ENCODE measurements around the gene SMAD4.

- TF ChIP-seq HNF4G (IDR thresholded peaks at IDR 0.05): no peak
- TF ChIP-seq, protein P1, sequence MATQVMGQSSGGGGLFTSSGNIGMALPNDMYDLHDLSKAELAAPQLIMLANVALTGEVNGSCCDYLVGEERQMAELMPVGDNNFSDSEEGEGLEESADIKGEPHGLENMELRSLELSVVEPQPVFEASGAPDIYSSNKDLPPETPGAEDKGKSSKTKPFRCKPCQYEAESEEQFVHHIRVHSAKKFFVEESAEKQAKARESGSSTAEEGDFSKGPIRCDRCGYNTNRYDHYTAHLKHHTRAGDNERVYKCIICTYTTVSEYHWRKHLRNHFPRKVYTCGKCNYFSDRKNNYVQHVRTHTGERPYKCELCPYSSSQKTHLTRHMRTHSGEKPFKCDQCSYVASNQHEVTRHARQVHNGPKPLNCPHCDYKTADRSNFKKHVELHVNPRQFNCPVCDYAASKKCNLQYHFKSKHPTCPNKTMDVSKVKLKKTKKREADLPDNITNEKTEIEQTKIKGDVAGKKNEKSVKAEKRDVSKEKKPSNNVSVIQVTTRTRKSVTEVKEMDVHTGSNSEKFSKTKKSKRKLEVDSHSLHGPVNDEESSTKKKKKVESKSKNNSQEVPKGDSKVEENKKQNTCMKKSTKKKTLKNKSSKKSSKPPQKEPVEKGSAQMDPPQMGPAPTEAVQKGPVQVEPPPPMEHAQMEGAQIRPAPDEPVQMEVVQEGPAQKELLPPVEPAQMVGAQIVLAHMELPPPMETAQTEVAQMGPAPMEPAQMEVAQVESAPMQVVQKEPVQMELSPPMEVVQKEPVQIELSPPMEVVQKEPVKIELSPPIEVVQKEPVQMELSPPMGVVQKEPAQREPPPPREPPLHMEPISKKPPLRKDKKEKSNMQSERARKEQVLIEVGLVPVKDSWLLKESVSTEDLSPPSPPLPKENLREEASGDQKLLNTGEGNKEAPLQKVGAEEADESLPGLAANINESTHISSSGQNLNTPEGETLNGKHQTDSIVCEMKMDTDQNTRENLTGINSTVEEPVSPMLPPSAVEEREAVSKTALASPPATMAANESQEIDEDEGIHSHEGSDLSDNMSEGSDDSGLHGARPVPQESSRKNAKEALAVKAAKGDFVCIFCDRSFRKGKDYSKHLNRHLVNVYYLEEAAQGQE (IDR thresholded peaks at IDR 0.05): no peak
- TF ChIP-seq RAD21 (IDR thresholded peaks at IDR 0.05): no peak
- TF ChIP-seq, protein P2, sequence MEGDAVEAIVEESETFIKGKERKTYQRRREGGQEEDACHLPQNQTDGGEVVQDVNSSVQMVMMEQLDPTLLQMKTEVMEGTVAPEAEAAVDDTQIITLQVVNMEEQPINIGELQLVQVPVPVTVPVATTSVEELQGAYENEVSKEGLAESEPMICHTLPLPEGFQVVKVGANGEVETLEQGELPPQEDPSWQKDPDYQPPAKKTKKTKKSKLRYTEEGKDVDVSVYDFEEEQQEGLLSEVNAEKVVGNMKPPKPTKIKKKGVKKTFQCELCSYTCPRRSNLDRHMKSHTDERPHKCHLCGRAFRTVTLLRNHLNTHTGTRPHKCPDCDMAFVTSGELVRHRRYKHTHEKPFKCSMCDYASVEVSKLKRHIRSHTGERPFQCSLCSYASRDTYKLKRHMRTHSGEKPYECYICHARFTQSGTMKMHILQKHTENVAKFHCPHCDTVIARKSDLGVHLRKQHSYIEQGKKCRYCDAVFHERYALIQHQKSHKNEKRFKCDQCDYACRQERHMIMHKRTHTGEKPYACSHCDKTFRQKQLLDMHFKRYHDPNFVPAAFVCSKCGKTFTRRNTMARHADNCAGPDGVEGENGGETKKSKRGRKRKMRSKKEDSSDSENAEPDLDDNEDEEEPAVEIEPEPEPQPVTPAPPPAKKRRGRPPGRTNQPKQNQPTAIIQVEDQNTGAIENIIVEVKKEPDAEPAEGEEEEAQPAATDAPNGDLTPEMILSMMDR (IDR thresholded peaks at IDR 0.05; ENCODE audit: low read depth, low read length, missing input control): no peak
- TF ChIP-seq MAX (IDR thresholded peaks at IDR 0.05): no peak
- TF ChIP-seq TAF1 (conservative IDR thresholded peaks at IDR 0.05): no peak
- TF ChIP-seq JUND (IDR thresholded peaks at IDR 0.05): no peak
- no peak for TF ChIP-seq GABPA (IDR thresholded peaks at IDR 0.05 in 1 of 2, conservative IDR thresholded peaks at IDR 0.05 in 1 of 2)
- no peak for TF ChIP-seq SP1 (IDR thresholded peaks at IDR 0.05)
- TF ChIP-seq FOXA2 (IDR thresholded peaks at IDR 0.05): no peak
- no peak for TF ChIP-seq NR2F2 (IDR thresholded peaks at IDR 0.05)
- no peak for TF ChIP-seq EGR1 (IDR thresholded peaks at IDR 0.05; ENCODE audit: low read depth in 2 of 2)
These were observed 16.8 kb upstream of the SMAD4 start for GRCh38 chr18:51013259-51013658.

Data from liver (tissue), 3 donors.